Aorta (tissue), 5 donors: ENCODE measurements around the gene TNIK. TPM values are rescaled to one million over a fixed set of nuclear protein-coding genes. Genes with fewer than 3 reads are reported as not detected.

Experiments
- ATAC-seq: fragments of 200-7000 bp; cut with Tn5 transposase; one replicate; pipeline ENCODE4 v1.9.1; 2022; ENCODE audit warnings: moderate library complexity; ENCODE audit not compliant: low FRiP score
- DNase-seq, 2 donors: peaks; one replicate each; pipeline ENCODE4 v3.0.0-alpha.2; 2020
- H3K27ac ChIP-seq, 2 donors: one replicate each; pipeline ENCODE4 v1.5.1; 2013; ENCODE audit warnings: low read length in 2 of 2, mild to moderate bottlenecking in 2 of 2, moderate library complexity in 2 of 2, control low read depth in 1 of 2, inconsistent platforms in 1 of 2, low read depth in 1 of 2
- H3K27me3 ChIP-seq, 2 donors: one replicate each; pipeline ENCODE4 v1.6.1; 2013; ENCODE audit warnings: control low read depth in 1 of 2, low read length in 1 of 2, mild to moderate bottlenecking in 1 of 2, moderate library complexity in 1 of 2; ENCODE audit not compliant: insufficient read depth in 2 of 2, control insufficient read depth in 1 of 2
- H3K36me3 ChIP-seq, 2 donors: one replicate each; pipeline ENCODE4 v1.6.1; 2013; ENCODE audit warnings: control low read depth in 1 of 2, low read length in 1 of 2, mild to moderate bottlenecking in 1 of 2; ENCODE audit not compliant: insufficient read depth in 2 of 2, control insufficient read depth in 1 of 2
- H3K4me1 ChIP-seq, 2 donors: one replicate each; pipeline ENCODE4 v1.6.1; 2013; ENCODE audit warnings: low read length in 2 of 2, control low read depth in 1 of 2, mild to moderate bottlenecking in 1 of 2, moderate library complexity in 1 of 2; ENCODE audit not compliant: insufficient read depth in 2 of 2, control insufficient read depth in 1 of 2
- H3K4me3 ChIP-seq, 2 donors: one replicate each; pipeline ENCODE4 v1.5.1; 2013; ENCODE audit warnings: low read length in 2 of 2, control low read depth in 1 of 2, mild to moderate bottlenecking in 1 of 2
- H3K9me3 ChIP-seq: one replicate; pipeline ENCODE4 v1.6.1; 2013; ENCODE audit warnings: mild to moderate bottlenecking, low read length; ENCODE audit not compliant: control insufficient read depth
- WGBS, 2 donors: extraction: QIAGEN DNeasy Blood & Tissue Kit; methylation state at CpG; one replicate each; pipeline ENCODE4 v1.1.7; 2013; 5-methylcytosine and 5-hydroxymethylcytosine counted together
- intact Hi-C, 2 donors: fragments of 100-400 bp; cut with DNase I; formaldehyde crosslinking; loops; one replicate each; pipeline versions ENCODE4 v1.14.2 to v1.15.0; 2022
- long read RNA-seq, 2 donors: library from polyadenylated mRNA; unstranded; transcript quantifications; one replicate each; pipeline ENCODE4 v2.0.0, GENCODE V29; 2020 to 2021
- polyA plus RNA-seq, 2 donors: library from polyadenylated mRNA; stranded (reverse); fragments of 200-250 nt; gene quantifications; one replicate each; pipeline ENCODE4 v1.2.3, GENCODE V29; 2013
- total RNA-seq, 2 donors: library from RNA; stranded (reverse); fragmentation: NEBNext Ultra II Directional; extraction: Animal tissue kit (Norgen Biotek cat#: 25700); gene quantifications; one replicate each; pipeline ENCODE4 v1.2.1, GENCODE V29; 2021
- donor health status: healthy with polysubstance abuse.
- donor health status: Bipolar disorder and iron deficiency.
- donor health status: DM: no; HTN: no; CAD: no.
- donor health status: DM: no; HTN: no; CAD: no.
- donor health status: DM: yes; HTN: yes; CAD: no.

Gene TNIK
- total RNA-seq: 10 to 100 TPM; 11.3 to 14.6 TPM
- 1 to 10 TPM; 4.7 to 6.3 TPM for polyA plus RNA-seq
- long read RNA-seq, donor 1, partial matches to known transcripts: 7 of 13 reads
- long read RNA-seq, donor 1, other reads (novel, unspliced or antisense): 6 of 13 reads
- long read RNA-seq, donor 2, partial matches to known transcripts: 2 of 3 reads
- long read RNA-seq, donor 2, other reads (novel, unspliced or antisense): 1 of 3 reads

DNA sequence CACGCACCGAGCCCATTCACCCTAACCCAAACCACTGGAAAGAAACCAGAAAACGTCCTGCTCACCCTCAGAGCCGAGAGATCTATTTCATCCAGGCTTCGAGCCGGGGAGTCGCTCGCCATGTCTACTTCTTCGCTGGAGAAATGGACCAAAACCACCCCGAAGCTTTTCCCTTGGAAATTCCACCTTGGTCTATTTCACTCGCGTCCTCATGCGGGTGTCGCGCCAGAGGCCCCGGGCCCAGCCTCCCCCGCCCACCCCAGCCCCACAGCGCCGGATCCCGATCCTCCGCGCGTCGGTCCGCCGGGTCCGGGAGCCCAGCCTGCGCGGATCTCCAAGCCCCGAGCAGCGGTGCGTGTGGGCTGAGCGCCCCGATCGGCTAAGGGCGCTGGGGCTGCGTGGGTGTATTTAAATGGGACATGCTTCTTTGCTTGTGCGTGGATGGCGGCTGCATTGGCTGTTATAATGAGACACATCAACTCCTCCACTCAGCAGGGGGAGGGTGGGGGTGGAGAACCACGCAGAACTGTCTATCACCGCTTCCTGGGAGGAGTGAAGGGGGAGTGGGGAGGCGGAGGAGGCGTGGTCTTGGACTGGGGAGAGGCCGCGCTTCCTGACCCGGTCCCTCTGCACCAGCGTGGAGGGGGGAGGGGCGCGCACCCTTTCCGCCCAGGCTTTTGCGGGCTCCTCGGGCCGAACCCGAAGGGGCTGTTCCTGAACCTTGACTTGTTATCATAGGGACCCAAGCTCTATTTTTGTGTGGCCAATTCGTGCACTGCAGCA is at the start of gene TNIK:
TSS of gene TNIK (minus strand) at position 464 of the 783 bp plus-strand sequence. CDS start at position 122, 342 bp downstream.
- Histone ChIP-seq H3K4me1 (peaks cover 0 to 3% of the 10 kb centered on the region in 2 donors), H3K27me3 (no peaks in the 10 kb centered on the region), H3K36me3 (no peaks in the 10 kb centered on the region), H3K4me3 (peak within 1 kb of the TSS; percentile 68 to 87), H3K9me3 (no peaks in the 10 kb centered on the region), H3K27ac (no peak within 1 kb of the TSS)
- DNase-seq: peak; percentile 96
- ATAC-seq: peak; percentile 94
- intact Hi-C loops: loop anchor here (5.0 to 10.0 kb wide), 2 partner anchors 273 to 275 kb away; no protein-coding TSS in a partner anchor
- 0 to 1% methylated on average over 51 to 55 of the region's 55 CpGs for WGBS, 2 donors

- ATAC-seq: no peak
These were observed 48.5 kb upstream of the TNIK start for GRCh38 chr3:171508676-171509075.

DNA sequence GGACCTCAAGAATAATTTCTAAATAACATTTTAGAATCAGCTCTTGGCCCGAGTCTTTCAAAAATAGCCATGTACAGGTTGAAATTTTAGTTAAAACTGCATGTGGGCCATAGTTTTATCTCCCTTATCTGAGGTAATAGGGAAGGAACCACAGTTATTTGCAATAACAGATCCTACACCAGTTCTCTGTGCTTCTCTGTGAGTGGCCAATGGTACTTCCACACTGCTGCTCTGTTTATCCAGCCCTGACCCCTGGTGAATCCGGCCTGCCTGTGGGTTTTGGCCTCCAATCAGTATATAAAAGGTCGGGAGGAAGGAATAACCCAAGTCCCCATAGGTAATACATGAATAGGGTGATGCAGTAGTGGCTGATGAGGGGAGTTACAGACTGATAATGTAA is 48.0 kb upstream of the TNIK start:
- H3K9me3 ChIP-seq: no peaks in the 10 kb centered on the region
- no peak overlapping the region for H3K27ac ChIP-seq
- 51 to 54% methylated on average over 3 of the region's 3 CpGs for WGBS, 2 donors
- no peak overlapping the region for H3K4me3 ChIP-seq
- ATAC-seq (no peak), DNase-seq (no peak)
- intact Hi-C loops: no loop called here
- H3K36me3 ChIP-seq: no peaks in the 10 kb centered on the region
- no peaks in the 10 kb centered on the region for H3K27me3 ChIP-seq
- H3K4me1 ChIP-seq: no peaks in the 10 kb centered on the region

More at GRCh38 chr3:171508676-171509075, 48.5 kb upstream of the TNIK start:
- 85 to 88% methylated on average over 2 of the region's 2 CpGs for WGBS, 2 donors
- intact Hi-C loops: no loop called here
- H3K9me3 ChIP-seq: no peaks in the 10 kb centered on the region
- no peaks in the 10 kb centered on the region for H3K36me3 ChIP-seq
- H3K4me3 ChIP-seq: no peak overlapping the region
- H3K4me1 ChIP-seq: no peaks in the 10 kb centered on the region
- H3K27ac ChIP-seq: no peak overlapping the region
- DNase-seq: no peak
- no peaks in the 10 kb centered on the region for H3K27me3 ChIP-seq

- H3K27me3 ChIP-seq: no peaks in the 10 kb centered on the region
- WGBS, 2 donors: 87 to 94% methylated on average over 5 of the region's 5 CpGs
- intact Hi-C loops: no loop called here
- no peaks in the 10 kb centered on the region for H3K4me1 ChIP-seq
- no peaks in the 10 kb centered on the region for H3K36me3 ChIP-seq
- ATAC-seq (no peak), DNase-seq (no peak)
- H3K9me3 ChIP-seq: no peaks in the 10 kb centered on the region
- no peak overlapping the region for H3K4me3 ChIP-seq
- H3K27ac ChIP-seq: no peak overlapping the region
These were observed 46.6 kb upstream of the TNIK start for GRCh38 chr3:171506743-171507319.

GRCh38 chr3:171505822-171506333 is 45.7 kb upstream of the TNIK start:
- Histone ChIP-seq H3K36me3 (no peaks in the 10 kb centered on the region), H3K4me1 (no peaks in the 10 kb centered on the region), H3K9me3 (no peaks in the 10 kb centered on the region), H3K27ac (no peak overlapping the region), H3K4me3 (no peak overlapping the region), H3K27me3 (no peaks in the 10 kb centered on the region)
- WGBS, 2 donors: 85 to 94% methylated on average over 2 of the region's 2 CpGs
- ATAC-seq (no peak), DNase-seq (no peak)
- intact Hi-C loops: no loop called here

GRCh38 chr3:171504376-171504775 is 44.2 kb upstream of the TNIK start:
- no peak overlapping the region for H3K27ac ChIP-seq
- H3K4me3 ChIP-seq: no peak overlapping the region
- DNase-seq (no peak), ATAC-seq (no peak)
- intact Hi-C loops: no loop called here
- H3K27me3 ChIP-seq: no peaks in the 10 kb centered on the region
- 48 to 68% methylated on average over 2 of the region's 2 CpGs for WGBS, 2 donors
- H3K36me3 ChIP-seq: no peaks in the 10 kb centered on the region
- H3K9me3 ChIP-seq: no peaks in the 10 kb centered on the region
- no peaks in the 10 kb centered on the region for H3K4me1 ChIP-seq

GRCh38 chr3:171503817-171504216 is 43.6 kb upstream of the TNIK start:
- no peak for DNase-seq
- H3K4me3 ChIP-seq: no peak overlapping the region
- no peaks in the 10 kb centered on the region for H3K9me3 ChIP-seq
- no peak overlapping the region for H3K27ac ChIP-seq
- intact Hi-C loops: no loop called here
- no peaks in the 10 kb centered on the region for H3K27me3 ChIP-seq
- H3K36me3 ChIP-seq: no peaks in the 10 kb centered on the region
- no peaks in the 10 kb centered on the region for H3K4me1 ChIP-seq
- ATAC-seq: no peak
- 83 to 87% methylated on average over 1 of the region's 1 CpG for WGBS, 2 donors

GRCh38 chr3:171498921-171499320 is 38.7 kb upstream of the TNIK start:
- DNase-seq (no peak), ATAC-seq (no peak)
- intact Hi-C loops: no loop called here
- no peak overlapping the region for H3K27ac ChIP-seq
- H3K9me3 ChIP-seq: no peaks in the 10 kb centered on the region
- H3K4me3 ChIP-seq: no peak overlapping the region
- H3K4me1 ChIP-seq: peaks cover 0 to 1% of the 10 kb centered on the region in 2 donors
- no peaks in the 10 kb centered on the region for H3K27me3 ChIP-seq
- H3K36me3 ChIP-seq: no peaks in the 10 kb centered on the region
- WGBS, 2 donors: 82 to 89% methylated on average over 1 of the region's 1 CpG
